Mononuclear cell (primary cell): ENCODE results near the gene PPP3R2. TPM values are rescaled to one million over a fixed set of nuclear protein-coding genes. Genes with fewer than 3 reads are reported as not detected.
"Not testable (repeated sequence)": the region's sequence is repeated elsewhere in the genome, so short reads cannot be mapped to it uniquely, and the experiment has no call there.

Experiments used
- H3K27me3 ChIP-seq: 2 replicates; pipeline ENCODE4 v1.6.0; 2011; ENCODE audit warnings: low read length, control low read depth; ENCODE audit not compliant: insufficient read depth
- H3K4me1 ChIP-seq: 2 replicates; pipeline ENCODE4 v1.5.1; 2011; ENCODE audit warnings: mild to moderate bottlenecking, low read length, control low read depth; ENCODE audit not compliant: insufficient read depth
- H3K4me3 ChIP-seq: 2 replicates; pipeline ENCODE4 v1.5.1; 2011; ENCODE audit warnings: mild to moderate bottlenecking, low read length, moderate library complexity
- H3K9me3 ChIP-seq: 2 replicates; pipeline ENCODE4 v1.5.1; 2011; ENCODE audit warnings: low read depth, mild to moderate bottlenecking, control low read depth, low read length
- total RNA-seq: library from RNA; depleted of rRNA; stranded (reverse); fragments of >200 nt; gene quantifications from one replicate; pipeline ENCODE4 v1.2.3, GENCODE V29; 2012

Gene PPP3R2
- total RNA-seq, 1 donor, result not detected

DNA sequence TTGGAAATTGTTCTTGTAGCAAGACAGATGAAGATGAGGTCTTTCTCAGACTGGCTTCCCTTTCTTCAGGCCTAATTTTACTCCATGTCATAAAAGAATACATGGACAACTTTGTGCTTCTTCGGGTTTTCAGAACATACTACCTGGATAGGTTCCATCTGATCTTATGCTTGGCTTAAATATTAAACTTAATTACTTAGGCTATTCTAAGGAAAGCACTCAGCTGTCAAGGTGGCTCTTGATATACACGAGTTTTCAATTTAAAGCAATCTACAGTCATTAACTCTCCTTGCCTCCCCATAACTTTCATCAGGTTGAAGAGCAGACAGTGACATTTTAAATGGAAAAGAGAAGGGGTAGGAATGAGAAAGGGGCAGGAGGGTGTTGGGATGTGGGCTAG is 9.5 kb upstream of the PPP3R2 start:
- Histone ChIP-seq H3K9me3 (no peaks in the 10 kb centered on the region), H3K4me1 (no peaks in the 10 kb centered on the region), H3K27me3 (peaks cover 4% of the 10 kb centered on the region), H3K4me3 (no peak overlapping the region)

DNA sequence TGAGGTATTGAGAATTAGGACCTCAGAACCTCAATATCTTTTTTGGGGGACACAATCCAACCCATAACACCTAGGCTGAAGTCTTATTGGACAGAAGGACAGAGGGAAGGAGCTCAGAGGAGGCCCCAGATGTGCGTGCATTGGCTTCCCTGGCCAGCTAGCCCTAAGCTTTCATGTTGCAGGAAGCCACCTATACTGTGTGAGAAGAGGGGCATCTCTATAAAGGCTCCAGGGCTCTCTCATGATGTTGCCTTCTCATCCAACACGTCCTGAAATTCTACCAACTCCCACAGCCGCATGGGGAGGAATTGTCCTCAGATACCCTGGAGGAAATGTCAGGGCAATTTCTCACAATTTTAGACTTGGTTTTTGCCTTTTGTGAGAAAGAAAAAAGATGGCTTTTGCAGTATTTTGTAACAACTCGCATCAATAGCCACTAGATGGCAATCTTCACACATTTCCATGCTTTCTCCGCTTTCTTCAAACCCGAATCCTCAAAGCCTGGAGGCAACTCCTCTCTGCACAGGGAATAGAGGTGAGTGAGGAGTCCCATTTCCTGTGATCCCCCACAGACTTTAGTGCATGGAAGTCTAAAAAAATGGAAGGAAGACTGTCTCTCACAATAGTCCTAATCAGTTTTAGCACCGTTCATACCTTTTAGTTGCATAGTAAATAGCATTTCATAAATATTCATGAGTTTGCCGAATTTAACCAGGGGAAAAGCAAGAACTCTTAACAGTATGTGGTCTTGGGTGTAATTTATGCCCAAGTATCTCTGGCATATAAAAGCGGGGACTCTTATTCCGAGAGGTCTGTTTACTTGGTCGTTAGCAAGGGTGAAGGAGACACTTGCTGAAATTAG is 7.4 kb upstream of the PPP3R2 start:
- H3K4me1 ChIP-seq, result no peaks in the 10 kb centered on the region
- no peaks in the 10 kb centered on the region for H3K9me3 ChIP-seq
- no peak overlapping the region for H3K4me3 ChIP-seq
- H3K27me3 ChIP-seq, result peaks cover 5% of the 10 kb centered on the region

DNA sequence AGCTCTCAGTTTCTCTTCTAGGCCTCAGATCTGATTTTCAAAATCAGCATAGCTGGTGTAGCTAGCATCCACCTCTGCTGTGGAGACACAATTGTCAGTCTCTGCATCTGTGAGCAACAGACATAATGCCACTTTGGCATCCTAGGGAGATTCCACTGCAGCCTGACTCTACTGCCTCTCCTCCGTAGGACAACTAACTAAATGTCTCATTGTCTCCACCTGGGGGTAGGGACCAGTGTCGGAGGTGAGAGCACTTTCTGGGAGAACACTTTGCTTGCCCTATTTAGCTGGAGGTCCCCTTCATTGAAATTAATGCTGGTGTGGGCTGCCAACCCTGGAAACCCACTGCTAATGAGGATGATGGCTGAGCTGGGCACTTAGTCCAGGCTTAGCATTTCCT is 1.4 kb downstream of the PPP3R2 start:
- H3K27me3 ChIP-seq, result peaks cover 3% of the 10 kb centered on the region
- H3K9me3 ChIP-seq, result no peaks in the 10 kb centered on the region
- no peak overlapping the region for H3K4me3 ChIP-seq
- no peaks in the 10 kb centered on the region for H3K4me1 ChIP-seq

DNA sequence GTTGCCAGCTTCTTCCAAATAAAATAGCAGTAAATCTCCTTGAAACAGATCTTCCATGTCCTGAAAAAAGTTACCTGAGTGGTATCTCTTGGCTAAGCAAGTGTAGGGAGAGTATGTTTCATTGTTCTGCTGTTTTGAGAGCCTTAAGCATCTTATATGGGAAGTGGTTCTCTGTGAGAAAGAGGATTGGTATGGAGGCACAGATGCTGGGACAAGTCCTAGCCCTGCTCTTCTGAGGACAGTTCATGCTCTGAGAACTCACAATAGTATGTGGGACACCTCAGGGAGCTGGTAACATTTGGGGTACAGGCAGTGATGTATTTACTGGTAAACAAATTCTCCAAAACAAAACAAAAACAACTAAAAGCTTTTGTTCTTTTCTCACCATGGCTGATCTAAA is 2.0 kb downstream of the PPP3R2 start:
- H3K27me3 ChIP-seq, result peaks cover 3% of the 10 kb centered on the region
- no peaks in the 10 kb centered on the region for H3K9me3 ChIP-seq
- H3K4me1 ChIP-seq, result no peaks in the 10 kb centered on the region
- H3K4me3 ChIP-seq, result no peak overlapping the region

- H3K4me1 ChIP-seq, result peaks cover 3% of the 10 kb centered on the region
- no peak overlapping the region for H3K4me3 ChIP-seq
- peaks cover 3% of the 10 kb centered on the region for H3K27me3 ChIP-seq
- no peaks in the 10 kb centered on the region for H3K9me3 ChIP-seq
These were observed 2.9 kb downstream of the PPP3R2 start for GRCh38 chr9:101591787-101592446.

DNA sequence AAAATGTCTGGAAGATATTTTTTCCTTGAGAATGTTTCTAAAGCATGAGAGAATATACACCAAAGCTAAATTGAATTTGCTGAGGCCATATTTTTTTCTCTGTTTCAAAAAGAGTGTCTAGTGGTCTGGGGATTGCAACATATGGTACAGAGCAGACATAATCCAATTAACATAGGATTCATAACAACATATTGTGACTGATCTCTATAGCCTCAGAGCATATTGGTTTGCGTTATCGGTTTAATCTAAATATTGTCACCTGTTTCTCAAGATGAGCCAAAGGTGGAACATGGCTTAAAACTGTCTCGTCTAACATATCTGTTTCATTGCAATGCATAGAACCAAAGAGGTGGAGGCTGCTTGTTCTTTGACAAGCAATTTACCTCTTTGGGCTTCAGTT is 3.9 kb downstream of the PPP3R2 start:
- no peak overlapping the region for H3K4me3 ChIP-seq
- H3K27me3 ChIP-seq, result peaks cover 3% of the 10 kb centered on the region
- H3K9me3 ChIP-seq, result no peaks in the 10 kb centered on the region
- peaks cover 10% of the 10 kb centered on the region for H3K4me1 ChIP-seq

- not testable (repeated sequence) for H3K4me3 ChIP-seq, H3K27me3 ChIP-seq, H3K9me3 ChIP-seq
- H3K4me1 ChIP-seq, result peaks cover 16% of the 10 kb centered on the region
These were observed 4.7 kb downstream of the PPP3R2 start for GRCh38 chr9:101590074-101590473.

GRCh38 chr9:101587332-101588043 is 7.3 kb downstream of the PPP3R2 start:
- Histone ChIP-seq H3K9me3 (no peaks in the 10 kb centered on the region), H3K27me3 (peaks cover 3% of the 10 kb centered on the region), H3K4me3 (no peak overlapping the region), H3K4me1 (peaks cover 21% of the 10 kb centered on the region)

DNA sequence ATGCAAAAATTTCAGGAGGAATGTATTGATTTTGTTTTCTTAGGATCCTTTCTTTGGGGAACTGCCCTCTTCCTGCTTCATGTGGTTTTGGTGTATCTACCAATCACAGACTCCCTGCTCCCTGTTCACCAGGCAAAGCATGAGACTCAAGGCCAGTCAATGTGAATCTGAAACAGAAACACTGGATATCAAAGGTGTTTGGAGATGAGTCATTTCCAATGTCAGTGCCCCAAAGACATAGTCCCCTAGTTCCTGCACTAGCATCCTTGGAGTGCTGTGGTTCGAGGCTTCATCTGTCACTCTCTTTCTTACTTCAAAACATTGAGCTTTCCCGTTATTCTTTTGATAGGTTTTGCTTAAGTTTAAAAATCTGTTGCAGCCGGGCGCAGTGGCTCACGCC is 8.1 kb downstream of the PPP3R2 start:
- Histone ChIP-seq H3K4me3 (no peak overlapping the region), H3K9me3 (no peaks in the 10 kb centered on the region), H3K4me1 (peaks cover 21% of the 10 kb centered on the region), H3K27me3 (peaks cover 3% of the 10 kb centered on the region)

DNA sequence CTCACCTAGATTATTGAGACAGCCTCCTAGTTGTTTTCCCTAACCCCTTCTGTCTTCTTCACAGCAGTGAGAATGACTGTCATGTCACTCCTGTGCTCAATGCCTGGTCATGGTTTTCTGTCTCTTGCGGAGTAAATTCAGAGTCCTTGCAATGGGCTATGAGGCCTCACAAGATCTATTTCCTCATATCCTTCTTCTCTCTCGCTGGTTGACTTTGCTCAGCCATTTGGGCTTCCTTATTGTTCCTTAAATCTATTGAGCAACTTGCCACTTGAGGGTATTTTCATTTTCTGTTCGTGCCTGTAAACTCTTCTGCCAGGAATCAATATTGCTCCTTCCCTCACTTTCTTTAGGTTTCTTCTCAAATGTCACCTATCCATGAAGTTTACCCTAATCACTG is 9.0 kb downstream of the PPP3R2 start:
- H3K9me3 ChIP-seq, result no peaks in the 10 kb centered on the region
- no peak overlapping the region for H3K4me3 ChIP-seq
- no peaks in the 10 kb centered on the region for H3K27me3 ChIP-seq
- H3K4me1 ChIP-seq, result peaks cover 21% of the 10 kb centered on the region

DNA sequence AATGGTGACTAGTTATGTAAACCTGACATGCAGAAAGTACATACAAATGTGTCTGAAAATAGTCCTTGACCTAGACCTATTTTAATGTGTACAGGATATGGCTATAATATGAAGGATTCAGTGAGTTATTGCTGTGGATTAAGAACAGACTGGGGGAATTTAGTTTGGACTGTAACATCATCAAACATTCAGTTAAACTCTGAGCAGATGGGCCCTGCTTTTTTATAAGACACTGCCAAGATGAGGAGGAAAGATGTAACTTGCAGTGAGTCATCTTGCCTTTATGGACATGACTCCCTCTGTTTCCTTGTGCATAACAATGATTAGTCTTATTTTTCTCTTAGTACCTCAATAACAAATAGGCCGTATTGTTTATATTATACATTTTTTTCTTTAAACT is 12.2 kb downstream of the PPP3R2 start:
- no peaks in the 10 kb centered on the region for H3K9me3 ChIP-seq
- H3K27me3 ChIP-seq, result no peaks in the 10 kb centered on the region
- no peak overlapping the region for H3K4me3 ChIP-seq
- peaks cover 46% of the 10 kb centered on the region for H3K4me1 ChIP-seq

DNA sequence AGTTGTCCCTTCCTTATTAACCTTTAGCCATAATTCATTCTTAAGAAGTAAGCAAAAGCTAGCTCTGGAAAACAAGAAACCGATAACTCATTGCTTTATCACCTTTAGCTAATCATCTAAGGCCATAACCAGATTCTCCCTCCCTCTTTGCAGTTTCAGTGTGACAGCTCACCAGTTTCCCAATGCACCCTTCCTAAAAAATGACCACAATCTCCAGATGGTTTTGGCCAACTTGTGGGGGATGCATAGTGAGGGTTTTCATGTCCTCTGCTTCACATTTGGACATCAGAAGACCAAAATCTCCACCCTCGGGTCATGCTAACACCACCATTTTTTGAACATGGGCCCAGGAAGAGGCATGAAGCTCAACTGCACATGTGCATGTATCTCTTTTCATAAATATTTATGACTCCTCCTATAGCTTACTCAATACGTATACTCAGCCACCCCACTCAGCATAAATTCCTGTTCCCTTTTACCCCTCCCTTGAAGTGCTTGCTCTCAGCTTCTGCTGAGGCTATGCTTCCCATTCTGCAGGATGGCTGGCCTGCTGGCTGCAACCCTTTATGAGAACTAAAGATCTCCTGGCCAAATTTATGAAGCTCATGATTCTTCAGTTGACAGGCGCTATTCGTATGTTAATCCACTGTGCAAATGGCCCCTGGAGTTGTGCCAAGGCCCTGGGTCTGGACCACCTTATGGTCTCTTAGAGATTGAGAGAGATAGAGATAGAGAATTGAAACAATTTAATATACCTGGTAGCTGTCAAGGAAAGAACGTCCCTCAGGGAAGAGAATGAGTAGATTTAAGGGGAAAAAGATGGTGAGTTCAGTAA is 14.8 kb downstream of the PPP3R2 start:
- no peaks in the 10 kb centered on the region for H3K9me3 ChIP-seq
- peaks cover 30% of the 10 kb centered on the region for H3K4me1 ChIP-seq
- no peaks in the 10 kb centered on the region for H3K27me3 ChIP-seq
- H3K4me3 ChIP-seq, result no peak overlapping the region

GRCh38 chr9:101578378-101578777 is 16.4 kb downstream of the PPP3R2 start:
- Histone ChIP-seq H3K9me3 (no peaks in the 10 kb centered on the region), H3K4me3 (no peak overlapping the region), H3K4me1 (peaks cover 26% of the 10 kb centered on the region), H3K27me3 (no peaks in the 10 kb centered on the region)

DNA sequence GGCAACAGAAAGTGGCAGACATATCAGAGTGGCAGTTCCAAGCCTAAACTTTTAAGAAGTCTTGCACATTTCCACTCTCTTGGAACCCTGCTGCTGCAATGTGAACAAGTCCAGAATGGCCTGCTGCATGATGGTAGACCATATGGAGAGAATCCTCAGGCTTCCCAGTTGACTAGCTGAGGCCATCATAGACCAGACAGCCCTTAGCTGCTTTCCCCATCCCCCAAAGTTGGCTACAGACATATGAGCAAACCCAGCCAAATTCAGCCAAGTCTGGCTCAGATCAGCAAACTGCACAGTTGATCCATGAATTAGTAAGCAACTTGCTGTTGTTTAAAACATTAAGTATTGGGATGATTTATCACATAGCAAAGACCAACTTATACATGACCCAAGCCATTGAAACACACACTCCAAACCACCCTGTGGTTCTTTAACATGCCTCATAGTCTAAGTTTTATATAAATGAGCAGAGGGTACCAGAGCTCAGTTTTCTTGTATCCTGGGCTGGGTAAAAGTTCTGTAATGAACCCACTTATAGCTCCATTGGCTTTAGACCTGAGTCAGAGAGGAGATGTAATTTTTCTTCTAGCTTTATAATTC is 19.9 kb downstream of the PPP3R2 start:
- H3K27me3 ChIP-seq, result no peaks in the 10 kb centered on the region
- no peaks in the 10 kb centered on the region for H3K9me3 ChIP-seq
- H3K4me1 ChIP-seq, result peaks cover 41% of the 10 kb centered on the region
- H3K4me3 ChIP-seq, result no peak overlapping the region
